ENCODE data around the gene SPRR1B.

SPRR1B gene

GRCh38 chr1:153025797-153026196 is 5.2 kb upstream of the SPRR1B start:
- H3K4me3 ChIP-seq (ENCODE audit: low read depth, low read length), result no peak overlapping the region
- H3K9me3 ChIP-seq (ENCODE audit: control insufficient read depth, insufficient read depth, low read depth, low read length), result no peaks in the 10 kb centered on the region
- TF ChIP-seq BCL11B (tag by site-specific recombination; IDR thresholded peaks at IDR 0.05; ENCODE audit: low read depth), result no peak
- no peak for TF ChIP-seq ZNF561 (tag by site-specific recombination; IDR thresholded peaks at IDR 0.05; ENCODE audit: borderline replicate concordance)
- TF ChIP-seq ZNF830 (tag by site-specific recombination; IDR thresholded peaks at IDR 0.05; ENCODE audit: low read depth), result no peak
- no peak for TF ChIP-seq ZNF654 (tag by site-specific recombination; IDR thresholded peaks at IDR 0.05; ENCODE audit: low read depth)
- no peak for TF ChIP-seq ZNF692 (tag by site-specific recombination; IDR thresholded peaks at IDR 0.05)
- no peak for TF ChIP-seq ZNF184 (tag by site-specific recombination; IDR thresholded peaks at IDR 0.05)
- TF ChIP-seq ZNF48 (tag by site-specific recombination; IDR thresholded peaks at IDR 0.05), result no peak
- TF ChIP-seq REPIN1 (tag by site-specific recombination; IDR thresholded peaks at IDR 0.05; ENCODE audit: low read depth), result no peak
- H3K4me1 ChIP-seq (ENCODE audit: control insufficient read depth, insufficient read depth, low read length), result no peaks in the 10 kb centered on the region
- no peak overlapping the region for H3K27ac ChIP-seq (ENCODE audit: extremely low read depth, low read depth, low read length)
- ChIA-PET POLR2A (no interaction called here), CTCF (no interaction called here)
- no peaks in the 10 kb centered on the region for H3K36me3 ChIP-seq (ENCODE audit: control insufficient read depth in 2 of 2, insufficient read depth in 1 of 2, low read length in 2 of 2)

- no peaks in the 10 kb centered on the region for H3K9me3 ChIP-seq (ENCODE audit: control insufficient read depth, insufficient read depth, low read depth, low read length)
- H3K4me1 ChIP-seq (ENCODE audit: control insufficient read depth, insufficient read depth, low read length), result no peaks in the 10 kb centered on the region
- no peaks in the 10 kb centered on the region for H3K36me3 ChIP-seq (ENCODE audit: control insufficient read depth in 2 of 2, insufficient read depth in 1 of 2, low read length in 2 of 2)
- H3K4me3 ChIP-seq (ENCODE audit: low read depth, low read length), result no peak overlapping the region
- no peak overlapping the region for H3K27ac ChIP-seq (ENCODE audit: extremely low read depth, low read depth, low read length)
- ChIA-PET CTCF (no interaction called here), POLR2A (no interaction called here)
- TF ChIP-seq IKZF3 (tag by site-specific recombination; IDR thresholded peaks at IDR 0.05) (no peak), ZNF221 (tag by site-specific recombination; IDR thresholded peaks at IDR 0.05; ENCODE audit: borderline replicate concordance) (no peak), ZFP69B (tag by site-specific recombination; IDR thresholded peaks at IDR 0.05) (no peak), KLF9 (tag by site-specific recombination; IDR thresholded peaks at IDR 0.05; ENCODE audit: low read depth) (no peak), PRDM10 (tag by site-specific recombination; IDR thresholded peaks at IDR 0.05) (no peak), ZNF571 (tag by site-specific recombination; IDR thresholded peaks at IDR 0.05) (no peak), ZNF488 (tag by site-specific recombination; IDR thresholded peaks at IDR 0.05) (no peak), ZNF280C (tag by site-specific recombination; IDR thresholded peaks at IDR 0.05) (no peak), ZNF133 (tag by site-specific recombination; IDR thresholded peaks at IDR 0.05) (no peak), ZNF169 (tag by site-specific recombination; IDR thresholded peaks at IDR 0.05) (no peak), ZNF202 (tag by site-specific recombination; IDR thresholded peaks at IDR 0.05; ENCODE audit: borderline replicate concordance) (no peak), ZNF398 (tag by site-specific recombination; IDR thresholded peaks at IDR 0.05) (no peak), ZNF280D (tag by site-specific recombination; IDR thresholded peaks at IDR 0.05) (no peak), ZNF548 (tag by site-specific recombination; IDR thresholded peaks at IDR 0.05) (no peak)
Measured at GRCh38 chr1:153028766-153029165, 2.2 kb upstream of the SPRR1B start.

Measured in HEK293 (cell line).